Inflammatory macrophage treated with lipopolysaccharide for 4 hours (primary cell): ENCODE data around the gene DND1.
A peak's percentile ranks its signal among the peaks of the same experiment; 100 is the strongest.
"Not testable (repeated sequence)": the region's sequence is repeated elsewhere in the genome, so short reads cannot be mapped to it uniquely, and the experiment has no call there.

Source experiments
- DNase-seq: peaks from one replicate; pipeline ENCODE4 v3.0.0-alpha.2; 2020

DND1 gene

DNA sequence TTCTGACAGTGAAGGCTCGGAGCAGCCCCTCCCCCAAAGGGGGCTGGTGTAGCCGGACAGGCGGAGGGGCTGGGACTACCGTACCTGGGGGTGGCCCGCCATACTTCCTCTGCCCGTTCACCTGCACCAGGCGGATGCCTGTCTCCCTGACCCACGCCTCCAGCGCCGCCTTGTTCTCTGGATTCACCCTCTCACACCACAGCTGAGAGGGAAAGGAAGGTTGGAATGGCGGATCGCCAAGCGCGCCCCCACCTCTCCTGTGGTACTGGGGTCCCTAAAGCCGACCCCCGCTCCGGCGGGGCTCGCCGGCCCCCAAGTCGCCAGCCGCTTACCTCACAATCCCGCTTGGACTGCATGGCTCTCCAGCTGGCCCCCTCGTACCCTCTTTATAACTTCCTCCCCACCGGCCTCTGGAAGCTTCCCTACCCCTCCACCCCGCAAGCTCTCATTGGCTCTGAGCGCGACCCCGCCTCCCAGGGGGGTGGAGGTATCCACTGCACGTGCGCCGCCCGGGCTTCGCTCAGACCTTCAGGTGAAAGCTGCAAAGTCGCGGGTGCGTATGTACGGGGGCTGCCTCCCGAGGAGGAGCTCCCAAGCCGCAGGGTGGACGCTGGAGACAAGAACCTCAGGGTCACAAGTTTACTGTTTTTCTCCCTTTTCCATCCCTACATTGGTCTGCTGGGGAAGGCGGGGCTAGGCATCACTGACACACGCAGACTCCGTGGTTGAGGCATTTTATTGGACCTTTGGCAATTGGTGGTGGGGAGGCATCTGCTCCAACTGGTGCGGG is at the start of gene DND1:
Gene DND1, minus strand, starts transcription at position 390 of the 790 bp plus-strand sequence. Its CDS starts 34 bp downstream, at position 356.
- DNase-seq: no peak

- DNase-seq: not testable (repeated sequence)
Observed at GRCh38 chr5:140721395-140721794, 48.0 kb upstream of the DND1 start.

GRCh38 chr5:140720738-140721137 is 47.4 kb upstream of the DND1 start:
- DNase-seq: not testable (repeated sequence)

DNA sequence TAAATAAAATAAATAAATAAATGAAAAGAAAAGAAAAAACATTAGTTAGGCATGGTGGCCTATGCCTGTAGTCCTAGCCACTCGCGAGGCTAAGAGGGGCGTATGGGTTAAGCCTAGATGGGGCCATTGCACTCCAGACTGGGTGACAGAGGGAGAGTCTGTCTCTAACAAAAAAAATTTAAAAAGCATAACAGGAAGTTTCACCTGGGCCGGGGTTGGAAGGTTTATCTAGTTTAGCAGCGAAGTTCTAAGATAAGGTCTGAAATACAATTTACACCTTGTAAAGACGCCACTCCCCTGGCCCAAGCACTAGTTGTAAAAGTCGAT is 44.9 kb upstream of the DND1 start:
- DNase-seq: no peak

GRCh38 chr5:140716238-140716637 is 42.9 kb upstream of the DND1 start:
- not testable (repeated sequence) for DNase-seq

GRCh38 chr5:140713562-140714094 is 40.3 kb upstream of the DND1 start:
- no peak for DNase-seq

DNA sequence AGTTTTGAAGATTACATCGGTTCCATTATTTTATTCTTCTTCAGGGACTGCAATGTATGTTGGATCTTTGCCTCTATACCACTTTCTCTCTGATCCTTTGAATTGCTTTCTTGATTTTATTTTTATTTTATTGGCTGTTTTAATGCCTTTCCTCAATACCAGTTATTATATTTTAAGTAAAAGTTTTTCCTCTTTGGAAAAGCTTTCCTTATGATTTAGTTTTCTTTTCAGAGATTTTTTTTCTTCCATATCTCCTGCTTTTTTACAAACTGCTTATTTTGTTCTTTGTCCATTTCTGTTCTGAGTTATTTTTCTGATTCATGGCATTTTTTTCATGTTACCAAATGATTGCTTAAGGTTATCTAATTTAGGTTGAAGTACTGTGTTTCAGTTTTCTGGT is 38.4 kb upstream of the DND1 start:
- DNase-seq: no peak

DNA sequence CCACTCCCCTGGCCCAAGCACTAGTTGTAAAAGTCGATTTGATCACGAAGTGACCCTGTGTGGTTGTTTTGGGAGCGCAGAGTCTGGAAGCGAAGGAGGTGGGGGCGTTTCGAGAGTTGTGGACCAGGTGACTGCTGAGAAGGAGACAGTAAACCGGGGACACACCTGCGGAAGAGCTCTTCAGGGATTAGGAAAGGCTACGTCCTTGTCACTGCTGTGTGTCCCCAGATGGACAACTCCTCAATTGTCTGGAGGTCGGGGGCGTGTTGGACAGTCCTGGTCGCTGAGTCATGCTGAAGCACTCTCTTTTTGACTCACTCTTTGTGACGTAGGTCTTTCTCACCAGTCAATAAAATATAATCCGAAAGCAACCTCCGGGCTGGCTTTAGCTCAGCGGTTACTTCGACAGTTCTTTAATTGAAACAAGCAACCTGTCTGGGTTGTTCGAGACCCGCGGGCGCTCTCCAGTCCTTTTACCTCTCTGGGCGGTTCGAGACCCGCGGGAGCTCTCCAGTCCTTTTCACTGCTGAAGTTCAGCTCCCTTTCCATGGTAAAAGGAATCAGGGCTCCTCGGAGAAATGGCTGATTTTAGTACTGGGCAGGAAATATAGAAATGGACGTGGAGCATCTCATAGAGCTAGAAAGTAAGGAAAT is 37.6 kb upstream of the DND1 start:
- peak; percentile 97 for DNase-seq

- DNase-seq: not testable (repeated sequence)
Observed at GRCh38 chr5:140708787-140709186, 35.4 kb upstream of the DND1 start.

- DNase-seq: no peak
Observed at GRCh38 chr5:140707812-140708211, 34.4 kb upstream of the DND1 start.

GRCh38 chr5:140700177-140701144 is 27.1 kb upstream of the DND1 start, which contains the start of gene ZMAT2:
TSS of gene ZMAT2 (plus strand) at chr5:140700447. CDS start at chr5:140700461, 14 bp downstream.
- peak; percentile 99 for DNase-seq

- DNase-seq: no peak
Observed at GRCh38 chr5:140696891-140697492, 23.6 kb upstream of the DND1 start.

- DNase-seq: no peak
Observed at GRCh38 chr5:140694276-140694675, 20.9 kb upstream of the DND1 start.

GRCh38 chr5:140690941-140691924 is 17.9 kb upstream of the DND1 start, which contains the start of the genes HARS1 and HARS2:
TSS of gene HARS1 (minus strand) at chr5:140691370. CDS start at chr5:140691304, 66 bp downstream.
TSS of gene HARS2 (plus strand) at chr5:140691455. CDS start at chr5:140691649, 194 bp downstream.
- peak; percentile 97 for DNase-seq

GRCh38 chr5:140690376-140690932 is 17.1 kb upstream of the DND1 start:
- DNase-seq: no peak

GRCh38 chr5:140678993-140679392 is 5.6 kb upstream of the DND1 start:
- DNase-seq: no peak

DNA sequence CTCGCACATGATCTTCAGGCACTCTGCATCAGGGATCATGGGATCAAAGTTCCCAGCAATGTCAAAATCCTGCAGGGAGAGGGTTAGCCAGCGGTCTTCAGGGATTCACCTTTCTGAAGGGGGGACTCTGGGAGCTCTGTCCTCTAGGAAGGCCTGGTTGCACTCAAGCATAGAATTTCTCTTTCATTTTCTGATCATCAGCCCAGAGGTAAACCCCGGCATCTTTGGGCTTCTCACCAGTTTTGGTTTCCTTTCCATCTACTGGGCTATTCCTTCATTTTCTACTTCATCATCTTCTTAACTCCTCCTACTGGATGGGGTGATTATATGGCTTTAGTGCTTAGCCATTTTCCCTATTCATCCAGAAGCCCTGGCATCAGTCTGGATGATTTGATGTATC is 4.6 kb upstream of the DND1 start:
- peak; percentile 40 for DNase-seq

DNA sequence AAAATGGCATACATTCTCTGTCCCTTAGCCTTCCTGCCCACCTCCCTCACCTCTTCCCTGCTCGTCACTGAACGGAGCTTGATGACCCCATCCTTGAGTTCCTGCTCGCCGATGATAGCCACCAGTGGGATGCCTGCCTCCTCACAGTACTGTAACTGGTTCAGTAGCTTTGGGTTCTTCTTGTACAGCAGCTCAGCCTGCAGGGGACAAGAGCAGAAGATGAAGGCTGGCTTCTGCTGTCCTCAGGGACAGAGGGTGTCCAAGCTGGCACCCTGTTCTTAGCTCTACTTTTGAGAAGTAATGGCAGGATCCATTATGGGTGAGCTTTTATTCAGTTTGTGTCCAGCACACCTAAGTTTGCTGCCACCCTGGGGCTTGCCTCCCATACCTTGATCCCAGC is 1.3 kb upstream of the DND1 start:
- DNase-seq: no peak

DNA sequence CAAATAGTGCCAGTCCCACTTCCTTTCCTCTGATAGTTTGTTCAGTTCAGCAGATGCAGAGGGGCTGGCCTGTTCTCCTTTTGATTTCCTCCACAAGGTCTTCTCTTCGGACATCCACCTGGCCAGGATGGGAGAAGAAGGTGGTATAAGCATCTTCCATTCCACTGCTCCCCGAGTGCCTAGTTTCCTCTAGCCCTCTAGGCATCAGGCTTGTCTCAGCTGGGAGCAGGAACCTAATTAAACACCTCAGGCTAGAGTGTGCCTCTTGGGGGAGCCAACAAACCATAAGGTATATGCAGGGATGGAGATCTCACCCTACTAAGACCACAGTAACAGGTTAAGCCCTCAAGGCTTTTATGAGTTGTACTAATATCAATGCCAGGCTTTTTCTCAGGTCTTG is 835 bp upstream of the DND1 start:
- DNase-seq: no peak

GRCh38 chr5:140672455-140673186 is 755 bp downstream of the DND1 start:
- DNase-seq: peak; percentile 42
